WTC11 (cell line): ENCODE results near the gene PLXNB1. TPM values are rescaled to one million over a fixed set of nuclear protein-coding genes. Genes with fewer than 3 reads are reported as not detected.
A peak's percentile ranks its signal among the peaks of the same experiment; 100 is the strongest.

Experiments used
- CBFB ChIP-seq: sonication (generic); formaldehyde crosslinking; IDR thresholded peaks from 2 replicates; pipeline ENCODE4 v1.8.1; 2022; ENCODE audit warnings: mild to moderate bottlenecking, low read depth, missing genetic modification reagents
- CREM ChIP-seq: sonication (generic); formaldehyde crosslinking; IDR thresholded peaks from 2 replicates; pipeline ENCODE4 v1.8.1; 2022; ENCODE audit warnings: mild to moderate bottlenecking, missing genetic modification reagents, moderate library complexity
- EMX1 ChIP-seq: fragments of 250-450 bp; sonication (Bioruptor Pico); IDR thresholded peaks from 2 replicates; pipeline ENCODE4 v1.8.0; 2021; ENCODE audit warnings: mild to moderate bottlenecking
- ETV6 ChIP-seq: sonication (generic); formaldehyde crosslinking; IDR thresholded peaks from 2 replicates; pipeline ENCODE4 v1.8.1; 2022; ENCODE audit warnings: mild to moderate bottlenecking, missing genetic modification reagents
- FOXP1 ChIP-seq: sonication (generic); formaldehyde crosslinking; IDR thresholded peaks from 2 replicates; pipeline ENCODE4 v1.8.0; 2022; ENCODE audit warnings: missing genetic modification reagents, mild to moderate bottlenecking, moderate library complexity, borderline replicate concordance
- RELA ChIP-seq: sonication (generic); formaldehyde crosslinking; IDR thresholded peaks from 2 replicates; pipeline ENCODE4 v1.8.1; 2022; ENCODE audit warnings: missing genetic modification reagents, mild to moderate bottlenecking, borderline replicate concordance
- SP1 ChIP-seq: sonication (generic); formaldehyde crosslinking; conservative IDR thresholded peaks from 2 replicates; pipeline ENCODE4 v1.8.1; 2022; ENCODE audit warnings: missing genetic modification reagents
- ZNF671 ChIP-seq: fragments of 250-450 bp; sonication (Bioruptor Pico); IDR thresholded peaks from 2 replicates; pipeline ENCODE4 v1.8.0; 2021; ENCODE audit warnings: mild to moderate bottlenecking
- total RNA-seq: library from RNA; stranded (reverse); gene quantifications from 3 replicates; pipeline ENCODE4 v1.2.3, GENCODE V29; 2021
- TF ChIP-seq, protein P1 (sequence below): fragments of 250-450 bp; sonication (Bioruptor Pico); IDR thresholded peaks from 2 replicates; pipeline ENCODE4 v1.9.0; 2021; ENCODE audit warnings: mild to moderate bottlenecking
- TF ChIP-seq, protein P2 (sequence below): sonication (generic); formaldehyde crosslinking; conservative IDR thresholded peaks from 2 replicates; pipeline ENCODE4 v1.8.1; 2022; ENCODE audit warnings: mild to moderate bottlenecking, missing genetic modification reagents
- TF ChIP-seq, protein P3 (sequence below): sonication (generic); formaldehyde crosslinking; IDR thresholded peaks from 2 replicates; pipeline ENCODE4 v1.8.1; 2022; ENCODE audit warnings: low read depth, missing genetic modification reagents, borderline replicate concordance
- TF ChIP-seq, protein P4 (sequence below): fragments of 250-450 bp; sonication (Bioruptor Pico); IDR thresholded peaks from 2 replicates; pipeline ENCODE4 v2.1.2; 2022; ENCODE audit warnings: mild to moderate bottlenecking, moderate library complexity
- TF ChIP-seq, protein P5 (sequence below): sonication (generic); formaldehyde crosslinking; IDR thresholded peaks from 2 replicates; pipeline ENCODE4 v1.8.0; 2022; ENCODE audit warnings: mild to moderate bottlenecking, missing genetic modification reagents
- TF ChIP-seq, protein P6 (sequence below): sonication (generic); formaldehyde crosslinking; IDR thresholded peaks from 2 replicates; pipeline ENCODE4 v1.8.0; 2023; ENCODE audit warnings: missing genetic modification reagents
- TF ChIP-seq, protein P7 (sequence below): sonication (generic); formaldehyde crosslinking; IDR thresholded peaks from 2 replicates; pipeline ENCODE4 v1.8.0; 2022; ENCODE audit warnings: mild to moderate bottlenecking, missing genetic modification reagents
- TF ChIP-seq, protein P8 (sequence below): sonication (generic); formaldehyde crosslinking; IDR thresholded peaks from 2 replicates; pipeline ENCODE4 v1.8.1; 2022; ENCODE audit warnings: mild to moderate bottlenecking, missing genetic modification reagents, moderate library complexity, borderline replicate concordance
- TF ChIP-seq, protein P9 (sequence below): sonication (generic); formaldehyde crosslinking; IDR thresholded peaks from 2 replicates; pipeline ENCODE4 v1.8.1; 2022; ENCODE audit warnings: missing genetic modification reagents, borderline replicate concordance
- TF ChIP-seq, protein P10 (sequence below): sonication (generic); formaldehyde crosslinking; IDR thresholded peaks from 2 replicates; pipeline ENCODE4 v1.8.1; 2023; ENCODE audit warnings: mild to moderate bottlenecking, missing genetic modification reagents, moderate library complexity
- TF ChIP-seq, protein P11 (sequence below): sonication (generic); formaldehyde crosslinking; IDR thresholded peaks from 2 replicates; pipeline ENCODE4 v1.8.1; 2023; ENCODE audit warnings: mild to moderate bottlenecking, moderate library complexity, missing genetic modification reagents
- TF ChIP-seq, protein P12 (sequence below): sonication (generic); formaldehyde crosslinking; IDR thresholded peaks from 2 replicates; pipeline ENCODE4 v1.8.0; 2022; ENCODE audit warnings: mild to moderate bottlenecking, missing genetic modification reagents

Gene PLXNB1
- total RNA-seq, 1 experiment from 2014 or later = 143 TPM

DNA sequence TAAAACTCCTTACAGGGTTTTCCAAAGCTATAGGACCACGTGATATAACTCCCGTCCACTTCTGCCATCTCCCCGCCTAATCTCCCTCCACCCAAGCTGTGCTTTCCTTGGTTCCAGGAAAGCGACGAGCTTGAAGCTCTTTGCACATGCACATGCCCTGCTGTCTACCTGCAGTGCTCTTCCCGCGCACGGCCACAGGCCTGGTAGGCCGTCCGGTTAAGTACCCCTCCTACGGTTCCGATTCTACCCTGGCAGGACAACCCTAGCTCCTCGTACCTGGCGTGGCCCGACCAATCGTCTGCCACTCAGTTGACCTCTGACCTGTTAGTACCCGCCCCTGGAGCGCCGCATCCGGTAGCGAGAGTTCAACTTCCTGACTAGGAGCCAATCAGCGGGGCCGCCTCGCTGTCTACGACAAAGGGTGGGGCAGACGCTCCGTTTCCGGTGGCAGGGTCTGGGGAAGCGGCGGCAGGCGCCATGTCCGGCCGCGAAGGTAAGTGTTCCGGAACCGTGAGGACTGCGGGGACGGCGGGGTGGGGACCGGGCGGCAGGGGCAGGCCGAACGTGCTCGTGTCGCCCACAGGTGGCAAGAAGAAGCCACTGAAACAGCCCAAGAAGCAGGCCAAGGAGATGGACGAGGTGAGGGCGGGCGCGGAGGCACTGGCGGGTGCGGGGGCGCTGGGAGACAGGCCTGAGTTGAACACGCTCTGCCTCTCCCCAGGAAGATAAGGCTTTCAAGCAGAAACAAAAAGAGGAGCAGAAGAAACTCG, 10.1 kb upstream of the PLXNB1 start, which contains the start of the genes CCDC51 and TMA7 (continued):
- TF ChIP-seq, protein P1, sequence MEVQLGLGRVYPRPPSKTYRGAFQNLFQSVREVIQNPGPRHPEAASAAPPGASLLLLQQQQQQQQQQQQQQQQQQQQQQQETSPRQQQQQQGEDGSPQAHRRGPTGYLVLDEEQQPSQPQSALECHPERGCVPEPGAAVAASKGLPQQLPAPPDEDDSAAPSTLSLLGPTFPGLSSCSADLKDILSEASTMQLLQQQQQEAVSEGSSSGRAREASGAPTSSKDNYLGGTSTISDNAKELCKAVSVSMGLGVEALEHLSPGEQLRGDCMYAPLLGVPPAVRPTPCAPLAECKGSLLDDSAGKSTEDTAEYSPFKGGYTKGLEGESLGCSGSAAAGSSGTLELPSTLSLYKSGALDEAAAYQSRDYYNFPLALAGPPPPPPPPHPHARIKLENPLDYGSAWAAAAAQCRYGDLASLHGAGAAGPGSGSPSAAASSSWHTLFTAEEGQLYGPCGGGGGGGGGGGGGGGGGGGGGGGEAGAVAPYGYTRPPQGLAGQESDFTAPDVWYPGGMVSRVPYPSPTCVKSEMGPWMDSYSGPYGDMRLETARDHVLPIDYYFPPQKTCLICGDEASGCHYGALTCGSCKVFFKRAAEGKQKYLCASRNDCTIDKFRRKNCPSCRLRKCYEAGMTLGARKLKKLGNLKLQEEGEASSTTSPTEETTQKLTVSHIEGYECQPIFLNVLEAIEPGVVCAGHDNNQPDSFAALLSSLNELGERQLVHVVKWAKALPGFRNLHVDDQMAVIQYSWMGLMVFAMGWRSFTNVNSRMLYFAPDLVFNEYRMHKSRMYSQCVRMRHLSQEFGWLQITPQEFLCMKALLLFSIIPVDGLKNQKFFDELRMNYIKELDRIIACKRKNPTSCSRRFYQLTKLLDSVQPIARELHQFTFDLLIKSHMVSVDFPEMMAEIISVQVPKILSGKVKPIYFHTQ (CRISPR knock-in tag) = no peak
- TF ChIP-seq, protein P2, sequence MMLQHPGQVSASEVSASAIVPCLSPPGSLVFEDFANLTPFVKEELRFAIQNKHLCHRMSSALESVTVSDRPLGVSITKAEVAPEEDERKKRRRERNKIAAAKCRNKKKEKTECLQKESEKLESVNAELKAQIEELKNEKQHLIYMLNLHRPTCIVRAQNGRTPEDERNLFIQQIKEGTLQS (CRISPR knock-in tag) = no peak
- TF ChIP-seq, protein P3, sequence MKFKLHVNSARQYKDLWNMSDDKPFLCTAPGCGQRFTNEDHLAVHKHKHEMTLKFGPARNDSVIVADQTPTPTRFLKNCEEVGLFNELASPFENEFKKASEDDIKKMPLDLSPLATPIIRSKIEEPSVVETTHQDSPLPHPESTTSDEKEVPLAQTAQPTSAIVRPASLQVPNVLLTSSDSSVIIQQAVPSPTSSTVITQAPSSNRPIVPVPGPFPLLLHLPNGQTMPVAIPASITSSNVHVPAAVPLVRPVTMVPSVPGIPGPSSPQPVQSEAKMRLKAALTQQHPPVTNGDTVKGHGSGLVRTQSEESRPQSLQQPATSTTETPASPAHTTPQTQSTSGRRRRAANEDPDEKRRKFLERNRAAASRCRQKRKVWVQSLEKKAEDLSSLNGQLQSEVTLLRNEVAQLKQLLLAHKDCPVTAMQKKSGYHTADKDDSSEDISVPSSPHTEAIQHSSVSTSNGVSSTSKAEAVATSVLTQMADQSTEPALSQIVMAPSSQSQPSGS (CRISPR knock-in tag) = no peak
- TF ChIP-seq, protein P4, sequence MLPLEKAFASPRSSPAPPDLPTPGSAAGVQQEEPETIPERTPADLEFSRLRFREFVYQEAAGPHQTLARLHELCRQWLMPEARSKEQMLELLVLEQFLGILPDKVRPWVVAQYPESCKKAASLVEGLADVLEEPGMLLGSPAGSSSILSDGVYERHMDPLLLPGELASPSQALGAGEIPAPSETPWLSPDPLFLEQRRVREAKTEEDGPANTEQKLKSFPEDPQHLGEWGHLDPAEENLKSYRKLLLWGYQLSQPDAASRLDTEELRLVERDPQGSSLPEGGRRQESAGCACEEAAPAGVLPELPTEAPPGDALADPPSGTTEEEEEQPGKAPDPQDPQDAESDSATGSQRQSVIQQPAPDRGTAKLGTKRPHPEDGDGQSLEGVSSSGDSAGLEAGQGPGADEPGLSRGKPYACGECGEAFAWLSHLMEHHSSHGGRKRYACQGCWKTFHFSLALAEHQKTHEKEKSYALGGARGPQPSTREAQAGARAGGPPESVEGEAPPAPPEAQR = no peak
- TF ChIP-seq SP1 (CRISPR knock-in tag) (peak; percentile 95), ETV6 (no peak), RELA (CRISPR knock-in tag) (0 out of 2 replicates have a peak, but pooled peaks have one; percentile 27), CREM (CRISPR knock-in tag) (peak; percentile 90), FOXP1 (CRISPR knock-in tag) (peak; percentile 88; the same call in 1 of the 2 replicates), EMX1 (CRISPR knock-in tag) (no peak), CBFB (CRISPR knock-in tag) (peak; percentile 20; the same call in 1 of the 2 replicates), ZNF671 (CRISPR knock-in tag) (no peak)
- TF ChIP-seq, protein P5, sequence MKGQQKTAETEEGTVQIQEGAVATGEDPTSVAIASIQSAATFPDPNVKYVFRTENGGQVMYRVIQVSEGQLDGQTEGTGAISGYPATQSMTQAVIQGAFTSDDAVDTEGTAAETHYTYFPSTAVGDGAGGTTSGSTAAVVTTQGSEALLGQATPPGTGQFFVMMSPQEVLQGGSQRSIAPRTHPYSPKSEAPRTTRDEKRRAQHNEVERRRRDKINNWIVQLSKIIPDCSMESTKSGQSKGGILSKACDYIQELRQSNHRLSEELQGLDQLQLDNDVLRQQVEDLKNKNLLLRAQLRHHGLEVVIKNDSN = peak; percentile 64
- TF ChIP-seq, protein P6, sequence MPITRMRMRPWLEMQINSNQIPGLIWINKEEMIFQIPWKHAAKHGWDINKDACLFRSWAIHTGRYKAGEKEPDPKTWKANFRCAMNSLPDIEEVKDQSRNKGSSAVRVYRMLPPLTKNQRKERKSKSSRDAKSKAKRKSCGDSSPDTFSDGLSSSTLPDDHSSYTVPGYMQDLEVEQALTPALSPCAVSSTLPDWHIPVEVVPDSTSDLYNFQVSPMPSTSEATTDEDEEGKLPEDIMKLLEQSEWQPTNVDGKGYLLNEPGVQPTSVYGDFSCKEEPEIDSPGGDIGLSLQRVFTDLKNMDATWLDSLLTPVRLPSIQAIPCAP (CRISPR knock-in tag) = 0 out of 2 replicates have a peak, but pooled peaks have one; percentile 23
- TF ChIP-seq, protein P7, sequence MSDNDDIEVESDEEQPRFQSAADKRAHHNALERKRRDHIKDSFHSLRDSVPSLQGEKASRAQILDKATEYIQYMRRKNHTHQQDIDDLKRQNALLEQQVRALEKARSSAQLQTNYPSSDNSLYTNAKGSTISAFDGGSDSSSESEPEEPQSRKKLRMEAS (CRISPR knock-in tag) = peak; percentile 97
- TF ChIP-seq, protein P8, sequence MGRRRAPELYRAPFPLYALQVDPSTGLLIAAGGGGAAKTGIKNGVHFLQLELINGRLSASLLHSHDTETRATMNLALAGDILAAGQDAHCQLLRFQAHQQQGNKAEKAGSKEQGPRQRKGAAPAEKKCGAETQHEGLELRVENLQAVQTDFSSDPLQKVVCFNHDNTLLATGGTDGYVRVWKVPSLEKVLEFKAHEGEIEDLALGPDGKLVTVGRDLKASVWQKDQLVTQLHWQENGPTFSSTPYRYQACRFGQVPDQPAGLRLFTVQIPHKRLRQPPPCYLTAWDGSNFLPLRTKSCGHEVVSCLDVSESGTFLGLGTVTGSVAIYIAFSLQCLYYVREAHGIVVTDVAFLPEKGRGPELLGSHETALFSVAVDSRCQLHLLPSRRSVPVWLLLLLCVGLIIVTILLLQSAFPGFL (CRISPR knock-in tag) = no peak
- TF ChIP-seq, protein P9, sequence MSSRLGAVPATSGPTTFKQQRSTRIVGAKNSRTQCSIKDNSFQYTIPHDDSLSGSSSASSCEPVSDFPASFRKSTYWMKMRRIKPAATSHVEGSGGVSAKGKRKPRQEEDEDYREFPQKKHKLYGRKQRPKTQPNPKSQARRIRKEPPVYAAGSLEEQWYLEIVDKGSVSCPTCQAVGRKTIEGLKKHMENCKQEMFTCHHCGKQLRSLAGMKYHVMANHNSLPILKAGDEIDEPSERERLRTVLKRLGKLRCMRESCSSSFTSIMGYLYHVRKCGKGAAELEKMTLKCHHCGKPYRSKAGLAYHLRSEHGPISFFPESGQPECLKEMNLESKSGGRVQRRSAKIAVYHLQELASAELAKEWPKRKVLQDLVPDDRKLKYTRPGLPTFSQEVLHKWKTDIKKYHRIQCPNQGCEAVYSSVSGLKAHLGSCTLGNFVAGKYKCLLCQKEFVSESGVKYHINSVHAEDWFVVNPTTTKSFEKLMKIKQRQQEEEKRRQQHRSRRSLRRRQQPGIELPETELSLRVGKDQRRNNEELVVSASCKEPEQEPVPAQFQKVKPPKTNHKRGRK (CRISPR knock-in tag) = no peak
- TF ChIP-seq, protein P10, sequence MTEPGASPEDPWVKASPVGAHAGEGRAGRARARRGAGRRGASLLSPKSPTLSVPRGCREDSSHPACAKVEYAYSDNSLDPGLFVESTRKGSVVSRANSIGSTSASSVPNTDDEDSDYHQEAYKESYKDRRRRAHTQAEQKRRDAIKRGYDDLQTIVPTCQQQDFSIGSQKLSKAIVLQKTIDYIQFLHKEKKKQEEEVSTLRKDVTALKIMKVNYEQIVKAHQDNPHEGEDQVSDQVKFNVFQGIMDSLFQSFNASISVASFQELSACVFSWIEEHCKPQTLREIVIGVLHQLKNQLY (CRISPR knock-in tag) = 0 out of 2 replicates have a peak, but pooled peaks have one; percentile 78
- TF ChIP-seq, protein P11, sequence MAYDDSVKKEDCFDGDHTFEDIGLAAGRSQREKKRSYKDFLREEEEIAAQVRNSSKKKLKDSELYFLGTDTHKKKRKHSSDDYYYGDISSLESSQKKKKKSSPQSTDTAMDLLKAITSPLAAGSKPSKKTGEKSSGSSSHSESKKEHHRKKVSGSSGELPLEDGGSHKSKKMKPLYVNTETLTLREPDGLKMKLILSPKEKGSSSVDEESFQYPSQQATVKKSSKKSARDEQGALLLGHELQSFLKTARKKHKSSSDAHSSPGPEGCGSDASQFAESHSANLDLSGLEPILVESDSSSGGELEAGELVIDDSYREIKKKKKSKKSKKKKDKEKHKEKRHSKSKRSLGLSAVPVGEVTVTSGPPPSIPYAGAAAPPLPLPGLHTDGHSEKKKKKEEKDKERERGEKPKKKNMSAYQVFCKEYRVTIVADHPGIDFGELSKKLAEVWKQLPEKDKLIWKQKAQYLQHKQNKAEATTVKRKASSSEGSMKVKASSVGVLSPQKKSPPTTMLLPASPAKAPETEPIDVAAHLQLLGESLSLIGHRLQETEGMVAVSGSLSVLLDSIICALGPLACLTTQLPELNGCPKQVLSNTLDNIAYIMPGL = peak; percentile 81
- TF ChIP-seq, protein P12, sequence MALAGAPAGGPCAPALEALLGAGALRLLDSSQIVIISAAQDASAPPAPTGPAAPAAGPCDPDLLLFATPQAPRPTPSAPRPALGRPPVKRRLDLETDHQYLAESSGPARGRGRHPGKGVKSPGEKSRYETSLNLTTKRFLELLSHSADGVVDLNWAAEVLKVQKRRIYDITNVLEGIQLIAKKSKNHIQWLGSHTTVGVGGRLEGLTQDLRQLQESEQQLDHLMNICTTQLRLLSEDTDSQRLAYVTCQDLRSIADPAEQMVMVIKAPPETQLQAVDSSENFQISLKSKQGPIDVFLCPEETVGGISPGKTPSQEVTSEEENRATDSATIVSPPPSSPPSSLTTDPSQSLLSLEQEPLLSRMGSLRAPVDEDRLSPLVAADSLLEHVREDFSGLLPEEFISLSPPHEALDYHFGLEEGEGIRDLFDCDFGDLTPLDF (CRISPR knock-in tag) = 0 out of 2 replicates have a peak, but pooled peaks have one; percentile 24
